NCI-H2081 (cell line): Measurements from ENCODE around the gene MKI67.

ENCODE experiments used
- DNase-seq, 2 experiments: peaks; one replicate each; lab custom pipeline; 2025; lab: John Stamatoyannopoulos, UW

Gene MKI67

GRCh38 chr10:128051548-128051947 is 74.7 kb downstream of the MKI67 start:
- no peak for DNase-seq

- no peak for DNase-seq
These were observed 75.3 kb downstream of the MKI67 start for GRCh38 chr10:128050936-128051335.

GRCh38 chr10:128050121-128050516 is 76.1 kb downstream of the MKI67 start:
- no peak for DNase-seq

- DNase-seq = no peak
These were observed 76.8 kb downstream of the MKI67 start for GRCh38 chr10:128049226-128050120.

GRCh38 chr10:128048819-128049210 is 77.4 kb downstream of the MKI67 start:
- DNase-seq = no peak

GRCh38 chr10:128047991-128048818 is 78.0 kb downstream of the MKI67 start:
- DNase-seq = no peak

- no peak for DNase-seq
These were observed 78.9 kb downstream of the MKI67 start for GRCh38 chr10:128047351-128047750.

- DNase-seq = no peak
These were observed 79.3 kb downstream of the MKI67 start for GRCh38 chr10:128046953-128047290.
